Kidney (tissue), 14 donors: ENCODE data around the gene ABHD14A. TPM values are rescaled to one million over a fixed set of nuclear protein-coding genes. Genes with fewer than 3 reads are reported as not detected.

Source experiments
- DNase-seq, 5 donors: peaks; one replicate each; pipeline ENCODE4 v3.0.0-alpha.2; 2013 to 2020
- FAIRE-seq: peaks from 2 replicates; lab custom pipeline; 2012; peaks lifted over from hg19 to GRCh38; lab: Jason Lieb, UNC
- H3K27ac ChIP-seq, 2 donors: one replicate each; pipeline ENCODE4 v1.7.0; 2013; ENCODE audit warnings: low read depth in 2 of 2, low read length in 2 of 2, inconsistent platforms in 1 of 2
- H3K27me3 ChIP-seq: one replicate; pipeline ENCODE4 v1.7.1; 2013; ENCODE audit warnings: low read length, inconsistent platforms; ENCODE audit not compliant: control insufficient read depth, insufficient read depth
- H3K36me3 ChIP-seq, 3 donors: one replicate each; pipeline versions ENCODE4 v1.7.0 to v1.7.1; 2013; ENCODE audit warnings: low read length in 3 of 3, control low read depth in 1 of 3, inconsistent platforms in 1 of 3; ENCODE audit not compliant: insufficient read depth in 3 of 3, control insufficient read depth in 2 of 3
- H3K4me1 ChIP-seq, 3 donors: one replicate each; pipeline versions ENCODE4 v1.7.0 to v1.7.1; 2013; ENCODE audit warnings: low read length in 3 of 3, inconsistent platforms in 1 of 3, low read depth in 1 of 3; ENCODE audit not compliant: control insufficient read depth in 2 of 3, insufficient read depth in 2 of 3
- H3K4me3 ChIP-seq, 3 donors: one replicate each; pipeline versions ENCODE4 v1.7.0 to v1.8.1; 2013; ENCODE audit warnings: low read length in 3 of 3, control low read depth in 1 of 3, inconsistent platforms in 1 of 3
- H3K9ac ChIP-seq, 3 donors: one replicate each; pipeline versions ENCODE4 v1.7.0 to v1.7.1; 2013; ENCODE audit warnings: low read length in 3 of 3, control low read depth in 1 of 3, inconsistent platforms in 1 of 3
- H3K9me3 ChIP-seq, 3 donors: one replicate each; pipeline versions ENCODE4 v1.7.0 to v1.7.1; 2013; ENCODE audit warnings: low read length in 3 of 3, control low read depth in 1 of 3, inconsistent platforms in 1 of 3; ENCODE audit not compliant: control insufficient read depth in 2 of 3, insufficient read depth in 1 of 3
- intact Hi-C: fragments of 100-400 bp; cut with DNase I; formaldehyde crosslinking; loops from one replicate; pipeline ENCODE4 v1.11.1; 2022
- polyA plus RNA-seq: library from polyadenylated mRNA; stranded (reverse); fragments of 350-450 nt; fragmentation: Illumina TruSeq; extraction: RNeasy Lipid Tissue Mini Kit (QIAGEN cat#74804); gene quantifications from one replicate; pipeline ENCODE4 v1.2.3, GENCODE V29; 2014; ENCODE audit warnings: low read depth, low replicate concordance; ENCODE audit not compliant: insufficient read depth
- total RNA-seq: library from RNA; stranded (reverse); fragmentation: NEBNext Ultra II Directional; extraction: Animal tissue kit (Norgen Biotek cat#: 25700); gene quantifications from one replicate; pipeline ENCODE4 v1.2.1, GENCODE V29; 2021
- TF ChIP-seq, protein P1 (sequence below): IDR thresholded peaks from 3 replicates; pipeline ENCODE4 v1.5.1; 2012; ENCODE audit warnings: mild to moderate bottlenecking, moderate library complexity, borderline replicate concordance; ENCODE audit not compliant: insufficient read depth; ENCODE audit errors: extremely low read depth
- donor health status: control.
- donor health status: control.
- donor health status: control.
- donor health status: control.
- donor health status: control.
- donor health status: DM: yes; HTN: yes; CAD: no.
- donor health status: Normal renal cell carcinoma (clear cell type).

The ABHD14A gene
- total and polyA plus RNA-seq, 2 donors from 2014 or later, result 20.7 to 50.5 TPM

DNA sequence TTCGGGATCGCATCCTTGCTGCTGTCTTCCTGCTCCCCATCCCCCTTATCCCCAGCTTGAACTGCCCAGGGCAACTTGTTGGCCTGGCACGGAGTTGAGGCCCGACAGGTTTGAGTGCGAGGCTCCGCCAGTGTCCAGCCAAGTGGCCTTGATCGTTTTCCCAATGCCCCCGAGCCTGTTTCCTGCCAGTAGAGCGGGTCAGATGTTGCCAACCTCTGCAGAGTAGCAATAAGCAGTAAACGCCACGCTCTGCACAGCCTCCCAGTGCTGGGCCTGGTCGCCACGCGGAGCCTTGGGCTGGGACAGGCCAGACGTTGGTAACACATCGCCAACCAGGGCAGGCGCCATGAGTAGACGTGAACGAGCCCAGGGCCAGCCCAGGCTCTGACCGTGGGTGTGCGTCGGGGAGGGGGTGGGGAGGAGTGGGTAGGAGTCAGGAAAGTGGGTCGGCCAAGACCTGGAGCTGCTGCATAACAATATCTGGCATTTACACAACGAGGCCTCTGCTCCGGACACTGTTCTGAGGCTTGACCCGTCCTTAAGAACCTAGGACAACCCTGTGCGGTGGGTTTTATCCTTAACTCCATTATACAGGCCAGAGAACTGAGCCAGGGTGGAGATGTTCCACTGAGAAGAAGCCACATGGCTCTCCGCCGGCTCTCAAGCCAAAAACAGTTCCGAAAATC lies 444 bp upstream of the ABHD14A start:
- TF ChIP-seq, protein P1, sequence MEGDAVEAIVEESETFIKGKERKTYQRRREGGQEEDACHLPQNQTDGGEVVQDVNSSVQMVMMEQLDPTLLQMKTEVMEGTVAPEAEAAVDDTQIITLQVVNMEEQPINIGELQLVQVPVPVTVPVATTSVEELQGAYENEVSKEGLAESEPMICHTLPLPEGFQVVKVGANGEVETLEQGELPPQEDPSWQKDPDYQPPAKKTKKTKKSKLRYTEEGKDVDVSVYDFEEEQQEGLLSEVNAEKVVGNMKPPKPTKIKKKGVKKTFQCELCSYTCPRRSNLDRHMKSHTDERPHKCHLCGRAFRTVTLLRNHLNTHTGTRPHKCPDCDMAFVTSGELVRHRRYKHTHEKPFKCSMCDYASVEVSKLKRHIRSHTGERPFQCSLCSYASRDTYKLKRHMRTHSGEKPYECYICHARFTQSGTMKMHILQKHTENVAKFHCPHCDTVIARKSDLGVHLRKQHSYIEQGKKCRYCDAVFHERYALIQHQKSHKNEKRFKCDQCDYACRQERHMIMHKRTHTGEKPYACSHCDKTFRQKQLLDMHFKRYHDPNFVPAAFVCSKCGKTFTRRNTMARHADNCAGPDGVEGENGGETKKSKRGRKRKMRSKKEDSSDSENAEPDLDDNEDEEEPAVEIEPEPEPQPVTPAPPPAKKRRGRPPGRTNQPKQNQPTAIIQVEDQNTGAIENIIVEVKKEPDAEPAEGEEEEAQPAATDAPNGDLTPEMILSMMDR, result no peak
- Histone ChIP-seq H3K9me3 (no peaks in the 10 kb centered on the region), H3K36me3 (peaks cover 0 to 5% (median 0%) of the 10 kb centered on the region in 3 donors), H3K27ac (peak overlapping the region; percentile 88 to 98), H3K4me1 (peaks cover 3 to 19% (median 4%) of the 10 kb centered on the region in 3 donors), H3K4me3 (peak overlapping the region; percentile 52 to 94 (median 86)), H3K27me3 (no peaks in the 10 kb centered on the region), H3K9ac (peak overlapping the region in 2 of 3 donors; percentile 68 to 96)
- peak in 3 of 5 donors; percentile 61 to 84 (median 84) for DNase-seq
- FAIRE-seq, result no peak
- intact Hi-C loops, result no loop called here

DNA sequence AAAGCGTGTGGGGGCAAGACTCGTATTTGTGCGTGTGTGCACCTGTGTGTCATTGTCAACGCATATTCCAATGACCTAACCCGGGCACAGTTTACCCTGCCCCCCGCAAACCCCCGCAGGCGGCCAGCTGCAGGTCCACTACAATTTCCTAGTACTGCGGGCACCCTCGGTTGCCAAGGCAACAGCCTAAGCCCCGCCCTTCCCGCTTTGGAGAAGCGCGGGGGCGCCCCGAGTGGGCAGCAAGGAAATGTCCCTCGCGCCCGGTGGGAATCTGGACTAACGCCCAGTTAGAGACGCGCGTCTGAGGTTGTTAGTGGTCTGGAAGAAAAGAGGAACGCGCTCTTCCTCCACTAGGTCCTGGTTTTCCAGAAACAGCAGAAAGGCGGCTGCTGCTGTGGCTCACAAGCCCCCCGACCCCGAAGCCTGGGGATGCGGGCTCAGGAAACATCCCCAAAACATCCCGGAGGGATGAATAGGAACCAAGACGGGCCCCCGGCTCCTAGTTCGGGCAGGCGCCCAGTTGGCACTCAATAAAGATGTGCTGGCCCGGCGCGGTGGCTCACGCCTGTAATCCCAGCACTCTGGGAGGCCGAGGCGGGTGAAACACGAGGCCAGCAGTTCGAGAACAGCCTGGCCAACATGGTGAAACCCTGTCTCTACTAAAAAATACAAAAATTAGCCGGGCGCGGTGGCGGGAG lies 1.1 kb downstream of the ABHD14A start:
- TF ChIP-seq, protein P1, result no peak
- peaks cover 3 to 23% (median 6%) of the 10 kb centered on the region in 3 donors for H3K4me1 ChIP-seq
- H3K9me3 ChIP-seq, result no peaks in the 10 kb centered on the region
- peak overlapping the region in 2 of 3 donors; percentile 52 to 96 for H3K9ac ChIP-seq
- H3K4me3 ChIP-seq, result peak overlapping the region; percentile 62 to 94 (median 81)
- no peaks in the 10 kb centered on the region for H3K27me3 ChIP-seq
- intact Hi-C loops, result no loop called here
- H3K27ac ChIP-seq, result peak overlapping the region; percentile 64 to 98
- peaks cover 0 to 5% (median 3%) of the 10 kb centered on the region in 3 donors for H3K36me3 ChIP-seq
- DNase-seq (peak; percentile 77 to 93 (median 91)), FAIRE-seq (no peak)

DNA sequence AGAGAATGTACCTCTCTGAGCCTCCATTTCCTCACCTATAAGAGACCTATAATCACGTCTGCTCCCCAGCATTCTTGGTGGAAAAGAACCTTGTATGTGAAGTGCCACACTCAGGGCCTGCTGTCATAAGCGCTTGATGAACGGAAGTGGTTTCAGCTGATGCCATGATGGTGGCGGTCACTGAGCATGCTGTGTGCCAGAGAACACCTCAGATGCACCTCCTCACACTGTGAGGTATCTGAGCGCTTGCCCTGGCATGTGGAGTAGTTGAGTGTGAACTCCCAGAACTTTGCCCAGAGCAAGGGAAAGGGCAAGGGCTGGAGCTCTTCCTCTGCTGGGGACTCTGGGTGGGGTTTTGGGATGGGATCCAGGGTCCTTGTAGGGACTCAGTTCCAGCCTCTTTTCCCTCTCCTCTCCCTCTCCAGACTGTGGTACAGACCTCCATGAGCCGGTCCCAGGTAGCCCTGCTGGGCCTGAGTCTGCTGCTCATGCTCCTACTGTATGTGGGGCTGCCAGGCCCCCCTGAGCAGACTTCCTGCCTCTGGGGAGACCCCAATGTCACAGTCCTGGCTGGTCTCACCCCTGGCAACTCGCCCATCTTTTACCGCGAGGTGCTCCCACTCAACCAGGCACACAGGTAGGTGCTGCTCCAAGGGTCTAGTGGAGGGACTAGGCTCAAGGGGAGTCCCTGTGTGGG lies 2.7 kb downstream of the ABHD14A start:
- Histone ChIP-seq H3K27ac (peak overlapping the region in 1 of 2 donors; percentile 9), H3K4me3 (no peak overlapping the region), H3K9me3 (no peaks in the 10 kb centered on the region), H3K9ac (no peak overlapping the region), H3K27me3 (no peaks in the 10 kb centered on the region), H3K36me3 (peaks cover 0 to 4% (median 3%) of the 10 kb centered on the region in 3 donors), H3K4me1 (peaks cover 3 to 29% (median 4%) of the 10 kb centered on the region in 3 donors)
- TF ChIP-seq, protein P1, result no peak
- intact Hi-C loops, result no loop called here
- DNase-seq (no peak), FAIRE-seq (no peak)
